Left ventricle myocardium inferior (tissue), 1 donor: ENCODE measurements around the gene PCDH18. TPM values are rescaled to one million over a fixed set of nuclear protein-coding genes. Genes with fewer than 3 reads are reported as not detected.

Source experiments
- DNase-seq: peaks from one replicate; pipeline ENCODE4 v3.0.0-alpha.2; 2020
- H3K27ac ChIP-seq: fragments of 200-600 bp; replicated peaks from 2 replicates; pipeline ENCODE4 v1.8.0; 2021
- H3K27me3 ChIP-seq: fragments of 200-600 bp; 2 replicates; pipeline ENCODE4 v1.8.0; 2021; ENCODE audit warnings: low read depth
- H3K36me3 ChIP-seq: fragments of 200-600 bp; 2 replicates; pipeline ENCODE4 v1.8.0; 2021
- H3K4me1 ChIP-seq: fragments of 200-600 bp; 2 replicates; pipeline ENCODE4 v1.8.0; 2021
- H3K4me3 ChIP-seq: fragments of 200-600 bp; 2 replicates; pipeline ENCODE4 v1.8.0; 2021; ENCODE audit warnings: mild to moderate bottlenecking, moderate library complexity
- H3K9me3 ChIP-seq: fragments of 200-600 bp; replicated peaks from 2 replicates; pipeline ENCODE4 v1.8.0; 2021
- CTCF ChIP-seq: fragments of 200-600 bp; IDR thresholded peaks from 2 replicates; pipeline ENCODE4 v1.8.0; 2021; ENCODE audit warnings: antibody characterized with exemption, mild to moderate bottlenecking, borderline replicate concordance
- intact Hi-C: fragments of 100-400 bp; cut with micrococcal nuclease; formaldehyde crosslinking; loops from one replicate; pipeline ENCODE4 v1.11.0; 2022
- total RNA-seq: library from RNA; stranded (reverse); fragmentation: NEBNext Ultra II Directional; extraction: Animal tissue kit (Norgen Biotek cat#: 25700); gene quantifications from one replicate; pipeline ENCODE4 v1.2.1, GENCODE V29; 2021
- donor health status: DM: no; HTN: yes; CAD: no; lungs with severe emphysema.

PCDH18 gene
- total RNA-seq, 1 donor from 2014 or later = 3.4 TPM

DNA sequence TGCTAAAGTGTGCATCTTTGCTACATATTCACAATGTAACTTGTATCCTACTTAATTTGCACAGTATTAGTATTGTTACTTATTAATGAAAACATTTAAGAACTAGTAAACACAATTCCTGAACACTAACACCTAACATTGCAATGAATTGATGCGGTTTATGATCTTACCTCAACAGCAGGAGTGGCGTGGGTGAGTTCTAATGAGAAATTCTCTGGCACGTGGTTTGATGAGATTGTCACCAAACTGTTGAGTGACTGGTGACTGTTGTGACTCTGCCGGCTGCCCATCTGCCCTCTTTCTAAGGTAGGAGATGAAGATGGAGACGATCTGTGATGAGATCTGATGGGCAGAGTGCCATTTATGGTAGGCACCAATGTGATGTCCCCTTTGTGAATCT lies 2.9 kb downstream of the PCDH18 start:
- peaks cover 27% of the 10 kb centered on the region for H3K27me3 ChIP-seq
- H3K4me1 ChIP-seq = peaks cover 20% of the 10 kb centered on the region
- DNase-seq = no peak
- no peaks in the 10 kb centered on the region for H3K9me3 ChIP-seq
- H3K27ac ChIP-seq = peak overlapping the region; percentile 85
- TF ChIP-seq CTCF = no peak
- no peaks in the 10 kb centered on the region for H3K36me3 ChIP-seq
- intact Hi-C loops = loop anchor here (10.0 kb wide), 1 partner anchor 245 kb away; no protein-coding TSS in a partner anchor
- H3K4me3 ChIP-seq = peak overlapping the region; percentile 72

GRCh38 chr4:137528673-137529072 lies 3.6 kb downstream of the PCDH18 start:
- intact Hi-C loops = loop anchor here (10.0 kb wide), 1 partner anchor 244 kb away; no protein-coding TSS in a partner anchor
- H3K27me3 ChIP-seq = peaks cover 27% of the 10 kb centered on the region
- no peaks in the 10 kb centered on the region for H3K36me3 ChIP-seq
- no peak for TF ChIP-seq CTCF
- H3K27ac ChIP-seq = peak overlapping the region; percentile 85
- DNase-seq = no peak
- H3K9me3 ChIP-seq = no peaks in the 10 kb centered on the region
- peaks cover 25% of the 10 kb centered on the region for H3K4me1 ChIP-seq
- peak overlapping the region; percentile 72 for H3K4me3 ChIP-seq

GRCh38 chr4:137526681-137527080 lies 5.6 kb downstream of the PCDH18 start:
- no peak for DNase-seq
- H3K27ac ChIP-seq = peak overlapping the region; percentile 85
- peaks cover 19% of the 10 kb centered on the region for H3K4me1 ChIP-seq
- intact Hi-C loops = loop anchor here (10.0 kb wide), 1 partner anchor 242 kb away; no protein-coding TSS in a partner anchor
- peaks cover 21% of the 10 kb centered on the region for H3K27me3 ChIP-seq
- H3K4me3 ChIP-seq = peak overlapping the region; percentile 72
- no peaks in the 10 kb centered on the region for H3K36me3 ChIP-seq
- no peaks in the 10 kb centered on the region for H3K9me3 ChIP-seq
- TF ChIP-seq CTCF = no peak

GRCh38 chr4:137524725-137525369 lies 7.4 kb downstream of the PCDH18 start:
- no peak for TF ChIP-seq CTCF
- H3K27me3 ChIP-seq = peaks cover 2% of the 10 kb centered on the region
- H3K27ac ChIP-seq = peak overlapping the region; percentile 51
- peaks cover 15% of the 10 kb centered on the region for H3K4me1 ChIP-seq
- peak overlapping the region; percentile 72 for H3K4me3 ChIP-seq
- no peaks in the 10 kb centered on the region for H3K9me3 ChIP-seq
- intact Hi-C loops = loop anchor here (10.0 kb wide), 1 partner anchor 240 kb away; no protein-coding TSS in a partner anchor
- no peak for DNase-seq
- no peaks in the 10 kb centered on the region for H3K36me3 ChIP-seq

DNA sequence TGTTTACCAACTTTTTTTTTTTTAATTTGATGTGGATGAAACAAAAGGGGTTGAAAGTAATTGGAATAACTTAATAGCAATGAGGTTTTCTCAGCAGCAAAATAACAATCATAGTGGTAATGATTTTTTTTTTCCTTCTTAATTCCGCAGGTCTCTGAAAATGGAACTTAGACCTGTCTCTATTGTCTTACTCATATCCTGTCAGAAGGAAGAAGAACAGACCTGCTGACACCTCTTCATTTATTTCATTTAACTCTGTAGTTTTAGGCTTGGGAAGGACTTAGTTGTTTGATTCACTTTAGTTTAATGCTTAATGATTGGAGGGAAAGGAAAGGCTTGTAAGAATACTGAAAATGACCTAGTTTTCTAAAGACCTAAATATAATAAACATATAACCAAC lies 9.0 kb downstream of the PCDH18 start:
- DNase-seq = no peak
- intact Hi-C loops = loop anchor here (10.0 kb wide), 1 partner anchor 239 kb away; no protein-coding TSS in a partner anchor
- no peaks in the 10 kb centered on the region for H3K27me3 ChIP-seq
- peaks cover 22% of the 10 kb centered on the region for H3K4me1 ChIP-seq
- no peak overlapping the region for H3K4me3 ChIP-seq
- H3K27ac ChIP-seq = no peak overlapping the region
- TF ChIP-seq CTCF = no peak
- H3K36me3 ChIP-seq = no peaks in the 10 kb centered on the region
- no peaks in the 10 kb centered on the region for H3K9me3 ChIP-seq
